Right kidney (tissue), 9 donors: ENCODE results near the gene C1QC.

ENCODE experiments used
- DNase-seq: peaks from one replicate; pipeline ENCODE4 v3.0.0-alpha.2; 2016
- long read RNA-seq, 8 donors: transcript quantifications; one replicate each; lab custom pipeline, GENCODE V29; 2026

C1QC gene
- long read RNA-seq, donor 1, transcript C1QC-203 (3 exons, 1,163 nt): major isoform, 14 of 17 reads
- long read RNA-seq, donor 1, partial matches to known transcripts: 0 of 17 reads
- long read RNA-seq, donor 1, other reads (novel, unspliced or antisense): 0 of 17 reads
- long read RNA-seq, donor 2, transcript C1QC-203 (3 exons, 1,163 nt): major isoform, 10 of 10 reads
- long read RNA-seq, donor 2, partial matches to known transcripts: 0 of 10 reads
- long read RNA-seq, donor 2, other reads (novel, unspliced or antisense): 0 of 10 reads
- long read RNA-seq, donor 3, partial matches to known transcripts: 8 of 12 reads
- long read RNA-seq, donor 3, other reads (novel, unspliced or antisense): 0 of 12 reads
- long read RNA-seq, donor 4, transcript C1QC-203 (3 exons, 1,163 nt): major isoform, 8 of 13 reads
- long read RNA-seq, donor 4, partial matches to known transcripts: 5 of 13 reads
- long read RNA-seq, donor 4, other reads (novel, unspliced or antisense): 0 of 13 reads
- long read RNA-seq, donor 5, transcript C1QC-203 (3 exons, 1,163 nt): major isoform, 11 of 13 reads
- long read RNA-seq, donor 5, partial matches to known transcripts: 0 of 13 reads
- long read RNA-seq, donor 5, other reads (novel, unspliced or antisense): 0 of 13 reads
- long read RNA-seq, donor 6, transcript C1QC-203 (3 exons, 1,163 nt): major isoform, 9 of 10 reads
- long read RNA-seq, donor 6, partial matches to known transcripts: 0 of 10 reads
- long read RNA-seq, donor 6, other reads (novel, unspliced or antisense): 0 of 10 reads
- long read RNA-seq, donor 7, transcript C1QC-203 (3 exons, 1,163 nt): major isoform, 7 of 8 reads
- long read RNA-seq, donor 7, partial matches to known transcripts: 0 of 8 reads
- long read RNA-seq, donor 7, other reads (novel, unspliced or antisense): 0 of 8 reads
- long read RNA-seq, donor 8, transcript C1QC-203 (3 exons, 1,163 nt): major isoform, 10 of 20 reads
- long read RNA-seq, donor 8, partial matches to known transcripts: 7 of 20 reads
- long read RNA-seq, donor 8, other reads (novel, unspliced or antisense): 0 of 20 reads

DNA sequence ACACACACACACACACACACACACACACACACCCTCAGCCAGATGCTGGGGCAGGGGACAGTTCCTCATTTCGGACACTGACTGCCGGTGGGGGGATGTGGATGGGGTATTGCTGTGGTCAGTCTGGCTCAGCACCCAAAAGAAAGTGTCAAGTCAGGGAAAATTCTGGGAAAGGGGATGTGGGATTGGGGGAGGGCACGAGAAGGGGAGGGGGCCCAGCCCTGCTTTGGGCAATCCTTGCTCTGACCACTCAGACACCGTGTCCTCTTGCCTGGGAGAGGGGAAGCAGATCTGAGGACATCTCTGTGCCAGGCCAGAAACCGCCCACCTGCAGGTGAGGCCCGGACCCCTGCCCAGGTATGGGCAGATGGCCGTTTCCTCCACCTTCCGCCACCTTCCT is at the start of gene C1QC:
Gene C1QC (plus strand): TSS at position 253 of the 400 bp plus-strand sequence. CDS start 391 bp downstream, outside the sequence.
- no peak for DNase-seq

DNA sequence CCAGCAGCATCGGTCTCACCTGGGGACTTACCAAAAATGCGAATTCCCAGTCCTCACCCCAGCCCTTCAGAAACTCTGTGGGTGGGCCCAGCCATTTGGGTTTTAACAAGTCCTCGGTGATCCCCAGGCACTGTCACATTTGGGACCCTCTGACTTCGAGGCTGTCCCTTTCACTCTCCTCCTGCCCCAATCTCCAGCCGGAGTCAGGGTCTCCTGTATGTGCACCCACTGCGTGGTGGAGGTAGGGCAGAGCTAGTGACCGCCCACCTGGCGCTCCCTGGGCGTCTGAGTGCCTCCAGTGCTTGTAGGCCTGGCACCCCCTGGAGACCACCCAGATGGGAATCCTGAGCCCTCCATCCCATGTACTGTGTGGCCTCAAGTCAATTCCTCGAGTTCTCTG is 49.0 kb upstream of the C1QC start:
- DNase-seq: no peak

DNA sequence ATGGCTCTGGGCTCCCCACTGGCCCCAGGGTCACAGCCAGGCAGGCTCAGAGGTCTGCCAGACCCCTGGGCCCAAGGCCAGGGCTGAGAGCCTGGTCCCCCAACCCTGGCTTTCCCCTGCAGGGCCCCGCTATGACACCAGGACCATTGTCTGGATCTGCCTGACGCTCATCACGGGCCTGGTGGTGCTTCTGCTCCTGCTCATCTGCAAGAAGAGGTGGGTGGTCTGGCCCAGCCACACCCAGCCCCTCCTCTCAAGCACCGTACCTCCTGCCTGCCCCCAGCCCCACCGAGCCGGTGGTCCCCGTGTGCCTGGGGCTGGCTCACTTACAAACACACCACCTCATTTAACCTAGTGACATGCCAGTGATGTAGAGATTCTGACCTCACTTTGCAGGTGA is 48.3 kb upstream of the C1QC start:
- no peak for DNase-seq

DNA sequence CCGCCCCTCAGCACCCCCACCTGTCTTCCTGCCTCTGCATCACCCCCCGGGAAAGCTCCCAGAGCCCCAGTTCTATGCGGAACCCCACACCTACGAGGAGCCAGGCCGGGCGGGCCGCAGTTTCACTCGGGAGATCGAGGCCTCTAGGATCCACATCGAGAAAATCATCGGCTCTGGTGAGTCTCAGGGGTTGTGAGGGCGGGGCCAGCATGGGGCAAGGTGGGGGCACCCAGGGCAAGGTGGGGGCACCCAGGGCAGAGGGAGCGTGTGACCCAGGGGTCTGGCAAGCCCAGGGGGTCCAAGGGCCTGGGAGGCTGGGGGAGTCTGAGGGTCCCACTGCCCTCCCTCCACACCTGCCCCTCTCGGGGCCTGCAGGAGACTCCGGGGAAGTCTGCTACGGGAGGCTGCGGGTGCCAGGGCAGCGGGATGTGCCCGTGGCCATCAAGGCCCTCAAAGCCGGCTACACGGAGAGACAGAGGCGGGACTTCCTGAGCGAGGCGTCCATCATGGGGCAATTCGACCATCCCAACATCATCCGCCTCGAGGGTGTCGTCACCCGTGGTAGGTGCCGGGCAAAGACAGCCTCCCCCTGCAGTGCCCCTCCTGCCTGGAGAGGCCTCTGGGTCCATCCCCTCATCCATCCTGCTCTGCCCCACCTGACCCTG is 46.0 kb upstream of the C1QC start:
- DNase-seq: no peak

DNA sequence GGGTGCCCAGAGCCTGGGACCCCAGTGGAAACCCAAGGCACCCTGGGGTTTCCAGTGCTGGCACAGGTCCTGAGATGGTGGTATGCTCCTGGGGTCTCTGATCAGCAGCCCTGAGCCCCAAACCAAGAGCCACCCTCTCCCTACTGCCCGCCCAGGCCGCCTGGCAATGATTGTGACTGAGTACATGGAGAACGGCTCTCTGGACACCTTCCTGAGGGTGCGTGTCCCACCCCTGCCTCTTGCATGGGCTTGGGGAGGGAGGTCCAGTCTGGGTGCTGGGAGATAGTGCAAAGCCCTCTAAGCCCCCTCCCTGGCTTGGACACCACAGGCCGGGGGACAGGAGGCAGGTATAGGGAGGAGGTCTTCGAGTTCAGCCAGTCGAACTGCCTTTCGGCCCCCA is 45.4 kb upstream of the C1QC start:
- no peak for DNase-seq

DNA sequence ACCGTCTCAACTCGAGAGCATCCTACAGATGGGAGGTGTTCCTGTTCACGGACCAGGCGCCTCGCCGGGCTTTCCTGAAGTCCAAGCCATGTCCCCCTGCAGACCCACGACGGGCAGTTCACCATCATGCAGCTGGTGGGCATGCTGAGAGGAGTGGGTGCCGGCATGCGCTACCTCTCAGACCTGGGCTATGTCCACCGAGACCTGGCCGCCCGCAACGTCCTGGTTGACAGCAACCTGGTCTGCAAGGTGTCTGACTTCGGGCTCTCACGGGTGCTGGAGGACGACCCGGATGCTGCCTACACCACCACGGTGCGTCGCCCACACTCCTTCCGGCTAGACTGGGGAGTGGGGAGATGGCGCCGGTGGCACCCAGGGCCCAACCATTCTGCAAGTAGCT is 44.7 kb upstream of the C1QC start:
- no peak for DNase-seq

DNA sequence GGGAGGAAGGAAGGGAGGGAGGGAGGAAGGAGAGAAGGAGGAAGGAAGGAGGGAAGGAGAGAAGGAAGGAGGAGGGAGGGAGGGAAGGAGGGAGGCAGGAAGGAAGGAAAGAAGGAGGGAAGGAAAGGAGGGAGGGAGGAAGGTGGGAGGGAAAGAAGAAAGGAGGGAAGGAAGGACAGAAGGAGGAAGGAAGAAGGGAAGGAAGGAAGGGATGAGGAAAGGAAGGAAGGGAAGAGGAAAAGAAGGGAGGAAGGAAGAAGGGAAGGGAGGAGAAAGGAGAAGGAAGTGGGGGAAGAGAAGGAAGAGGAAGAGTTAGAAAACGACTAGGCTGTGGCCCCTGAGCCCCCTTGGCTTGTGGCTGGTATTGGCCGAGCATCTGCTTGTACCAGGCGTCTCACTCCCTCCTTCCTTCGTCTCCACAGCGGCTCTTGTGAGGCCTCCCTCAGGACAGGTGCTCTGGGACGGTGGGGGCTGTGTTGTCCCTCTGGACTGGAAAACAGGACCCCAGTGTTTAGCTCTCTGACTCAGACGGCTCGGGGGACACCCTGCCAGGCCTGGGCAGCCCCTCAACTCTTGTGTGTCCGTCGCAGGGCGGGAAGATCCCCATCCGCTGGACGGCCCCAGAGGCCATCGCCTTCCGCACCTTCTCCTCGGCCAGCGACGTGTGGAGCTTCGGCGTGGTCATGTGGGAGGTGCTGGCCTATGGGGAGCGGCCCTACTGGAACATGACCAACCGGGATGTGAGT is 43.2 kb upstream of the C1QC start:
- DNase-seq: no peak

DNA sequence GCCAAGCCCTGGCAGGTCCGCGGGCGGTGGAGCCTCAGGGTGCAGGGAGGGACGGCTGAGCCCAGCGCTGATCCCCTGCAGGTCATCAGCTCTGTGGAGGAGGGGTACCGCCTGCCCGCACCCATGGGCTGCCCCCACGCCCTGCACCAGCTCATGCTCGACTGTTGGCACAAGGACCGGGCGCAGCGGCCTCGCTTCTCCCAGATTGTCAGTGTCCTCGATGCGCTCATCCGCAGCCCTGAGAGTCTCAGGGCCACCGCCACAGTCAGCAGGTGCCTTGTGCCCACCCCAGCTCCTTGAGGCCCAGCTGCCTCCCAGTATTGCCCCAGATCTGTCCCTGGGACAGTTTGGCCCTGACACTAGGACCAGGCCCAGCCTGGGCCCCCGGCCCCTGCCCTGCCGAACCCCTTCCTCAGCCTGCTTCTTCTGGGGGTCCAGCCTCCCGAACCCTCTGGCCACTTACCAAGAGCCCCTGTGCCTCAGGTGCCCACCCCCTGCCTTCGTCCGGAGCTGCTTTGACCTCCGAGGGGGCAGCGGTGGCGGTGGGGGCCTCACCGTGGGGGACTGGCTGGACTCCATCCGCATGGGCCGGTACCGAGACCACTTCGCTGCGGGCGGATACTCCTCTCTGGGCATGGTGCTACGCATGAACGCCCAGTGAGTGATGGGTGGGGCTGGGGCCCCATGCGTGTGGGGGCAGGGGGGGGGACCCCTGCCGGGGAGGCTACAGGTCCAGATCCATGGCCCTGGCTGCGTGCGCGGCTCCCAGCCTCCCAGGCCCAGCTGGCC is 42.4 kb upstream of the C1QC start:
- no peak for DNase-seq

DNA sequence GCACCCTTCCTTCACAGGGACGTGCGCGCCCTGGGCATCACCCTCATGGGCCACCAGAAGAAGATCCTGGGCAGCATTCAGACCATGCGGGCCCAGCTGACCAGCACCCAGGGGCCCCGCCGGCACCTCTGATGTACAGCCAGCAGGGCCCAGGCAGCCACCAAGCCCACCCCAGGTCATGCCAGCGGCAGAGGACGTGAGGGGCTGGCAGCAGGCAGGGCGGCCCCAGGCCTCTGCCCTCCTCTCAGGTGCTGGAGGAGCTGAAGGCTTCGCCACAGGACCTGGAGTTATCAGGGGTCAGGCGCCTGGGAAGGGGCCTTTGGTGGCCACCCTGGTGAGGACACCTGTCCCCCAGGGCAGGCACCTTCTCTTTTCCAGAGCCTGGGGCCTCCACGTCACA is 41.8 kb upstream of the C1QC start:
- no peak for DNase-seq

- no peak for DNase-seq
Observed at GRCh38 chr1:22602060-22602740, 41.2 kb upstream of the C1QC start.

GRCh38 chr1:22606161-22606560 is 37.3 kb upstream of the C1QC start:
- no peak for DNase-seq

GRCh38 chr1:22607154-22607553 is 36.3 kb upstream of the C1QC start:
- DNase-seq: no peak

DNA sequence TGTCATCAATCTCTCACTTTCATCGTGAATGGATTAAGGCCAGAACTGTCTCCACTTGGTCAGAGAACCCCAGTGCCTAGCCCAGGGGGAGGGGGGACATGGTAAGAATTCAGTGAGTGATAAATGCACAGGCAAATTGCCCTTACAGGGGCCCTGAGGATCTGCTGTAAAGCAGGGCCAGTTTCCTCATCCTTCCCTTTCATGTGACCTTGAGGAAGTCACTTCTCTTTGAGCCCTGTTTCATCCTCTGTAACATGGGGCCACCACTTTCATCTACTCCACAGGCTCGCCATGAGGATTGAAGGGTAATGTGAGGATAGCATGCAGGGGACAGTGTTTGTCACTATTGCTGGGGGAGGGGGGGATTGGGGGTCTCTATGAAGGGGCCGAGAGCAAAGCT is 35.1 kb upstream of the C1QC start:
- no peak for DNase-seq

DNA sequence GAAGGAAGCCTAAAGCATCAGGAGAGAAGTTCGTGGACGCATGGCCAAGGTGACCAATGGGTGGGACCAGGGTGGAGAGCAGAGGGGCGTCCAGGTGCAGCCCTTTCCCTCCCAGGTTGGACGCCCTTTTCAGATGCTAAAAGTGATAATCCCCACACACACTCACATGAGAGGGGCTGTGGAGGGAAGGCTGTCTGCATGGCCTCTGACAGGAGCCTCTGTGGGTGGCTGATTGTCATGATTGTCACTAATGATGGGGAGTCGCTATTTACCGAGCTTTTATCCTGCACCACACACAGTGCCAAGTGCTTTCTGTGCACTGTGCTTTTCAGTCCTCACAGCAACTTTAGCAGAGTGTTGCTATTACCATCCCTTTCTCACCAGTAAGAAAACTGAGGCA is 34.1 kb upstream of the C1QC start:
- DNase-seq: no peak

- peak; percentile 56 for DNase-seq
Observed at GRCh38 chr1:22611530-22611947, 31.9 kb upstream of the C1QC start.

- DNase-seq: no peak
Observed at GRCh38 chr1:22612671-22613571, 30.5 kb upstream of the C1QC start.

DNA sequence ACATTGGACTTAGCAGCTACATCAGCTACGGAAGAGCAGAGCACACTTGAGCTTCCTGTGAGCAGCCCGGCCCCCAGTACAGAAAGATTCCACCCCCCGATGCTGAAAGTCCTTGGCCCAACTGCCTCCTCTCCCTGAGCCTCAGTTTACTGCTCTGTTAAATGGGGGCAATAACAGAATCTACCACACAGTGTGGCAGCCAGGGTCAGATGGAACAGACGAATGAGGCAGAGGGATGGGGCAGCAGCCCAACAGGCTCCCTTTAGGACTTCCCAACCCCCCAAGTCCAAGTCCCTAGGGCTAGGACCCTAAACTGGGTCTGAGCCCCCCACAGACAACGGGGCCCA is 29.9 kb upstream of the C1QC start:
- DNase-seq: no peak

DNA sequence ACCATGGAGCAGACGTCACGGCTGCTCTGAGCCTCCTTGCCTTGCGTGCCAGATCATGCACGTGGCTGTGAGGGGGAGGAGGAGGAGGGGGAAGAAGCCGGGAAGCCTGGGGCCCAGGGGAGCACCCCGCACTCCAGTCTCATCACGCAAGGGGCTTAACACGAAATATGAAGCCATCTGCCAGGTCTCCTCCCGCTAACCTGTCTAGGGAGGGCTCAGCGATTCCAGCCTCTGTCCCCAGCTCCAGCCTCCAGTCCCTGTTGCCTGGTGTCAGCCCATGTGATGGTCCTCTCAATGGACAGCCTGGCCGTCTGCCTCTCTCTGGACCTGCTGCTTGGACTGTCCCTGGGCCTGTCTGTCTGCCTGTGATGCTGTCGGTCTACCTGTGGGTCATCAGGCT is 29.5 kb upstream of the C1QC start:
- no peak for DNase-seq

GRCh38 chr1:22615886-22616285 is 27.5 kb upstream of the C1QC start:
- DNase-seq: no peak
